Measurements from ENCODE around the gene KISS1R.

DNA sequence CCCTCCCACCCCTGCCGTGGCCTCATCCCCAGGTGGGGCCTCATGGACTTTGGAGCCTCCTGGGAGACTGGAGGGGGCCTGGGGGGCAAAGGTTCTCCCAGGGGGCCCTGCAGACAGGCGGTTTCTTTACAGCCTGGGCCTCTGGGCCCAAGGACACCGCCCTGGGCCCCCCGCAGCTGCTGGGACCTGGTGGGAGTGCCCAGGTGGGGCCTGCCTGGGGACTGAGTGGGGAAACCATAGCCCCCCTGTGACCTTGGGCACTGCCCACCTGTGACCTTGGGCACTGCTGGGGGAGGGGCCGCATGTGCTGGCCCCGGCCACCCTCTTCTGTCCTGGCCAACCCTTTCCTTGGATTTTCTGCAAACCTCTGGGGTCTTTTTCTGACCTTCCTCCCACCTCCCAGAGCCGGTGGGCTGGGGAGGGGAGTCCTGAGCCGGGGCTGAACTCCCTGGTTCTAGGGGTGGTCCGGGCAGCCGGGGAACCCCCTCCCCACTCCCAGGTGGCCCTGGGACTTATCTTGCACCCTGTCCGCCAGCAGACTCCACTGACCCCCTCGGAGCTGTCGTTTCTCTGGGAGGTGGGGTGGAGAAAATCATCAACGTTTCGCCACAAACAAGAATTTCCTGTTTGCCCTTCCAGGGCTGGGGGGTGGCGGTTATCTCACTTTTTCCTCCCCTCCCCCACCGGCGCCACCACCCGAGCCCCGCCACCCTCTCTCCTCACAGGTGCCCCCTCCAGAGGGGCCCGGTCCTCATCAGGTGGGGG is 35.7 kb downstream of the KISS1R start:
- TF ChIP-seq POLR2A (IDR thresholded peaks at IDR 0.05; ENCODE audit: low read length) (no peak), RNF2 (IDR thresholded peaks at IDR 0.05; ENCODE audit: borderline replicate concordance, low read depth) (no peak), EP300 (IDR thresholded peaks at IDR 0.05) (no peak), PHF8 (IDR thresholded peaks at IDR 0.05; ENCODE audit: borderline replicate concordance, low read depth) (no peak), RAD21 (conservative IDR thresholded peaks at IDR 0.05 in 1 of 2, IDR thresholded peaks at IDR 0.05 in 1 of 2) (no peak), CEBPB (IDR thresholded peaks at IDR 0.05) (no peak), MAZ (IDR thresholded peaks at IDR 0.05; ENCODE audit: borderline replicate concordance, low read depth, low read length) (no peak), TP53 (CRISPR knock-in tag; IDR thresholded peaks at IDR 0.05) (no peak), RCOR1 (IDR thresholded peaks at IDR 0.05; ENCODE audit: low read depth, low read length) (no peak)
- TF ChIP-seq, protein P1, sequence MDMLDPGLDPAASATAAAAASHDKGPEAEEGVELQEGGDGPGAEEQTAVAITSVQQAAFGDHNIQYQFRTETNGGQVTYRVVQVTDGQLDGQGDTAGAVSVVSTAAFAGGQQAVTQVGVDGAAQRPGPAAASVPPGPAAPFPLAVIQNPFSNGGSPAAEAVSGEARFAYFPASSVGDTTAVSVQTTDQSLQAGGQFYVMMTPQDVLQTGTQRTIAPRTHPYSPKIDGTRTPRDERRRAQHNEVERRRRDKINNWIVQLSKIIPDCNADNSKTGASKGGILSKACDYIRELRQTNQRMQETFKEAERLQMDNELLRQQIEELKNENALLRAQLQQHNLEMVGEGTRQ (IDR thresholded peaks at IDR 0.05), result no peak
- TF ChIP-seq, protein P2, sequence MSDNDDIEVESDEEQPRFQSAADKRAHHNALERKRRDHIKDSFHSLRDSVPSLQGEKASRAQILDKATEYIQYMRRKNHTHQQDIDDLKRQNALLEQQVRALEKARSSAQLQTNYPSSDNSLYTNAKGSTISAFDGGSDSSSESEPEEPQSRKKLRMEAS (IDR thresholded peaks at IDR 0.05), result no peak
- TF ChIP-seq, protein P3, sequence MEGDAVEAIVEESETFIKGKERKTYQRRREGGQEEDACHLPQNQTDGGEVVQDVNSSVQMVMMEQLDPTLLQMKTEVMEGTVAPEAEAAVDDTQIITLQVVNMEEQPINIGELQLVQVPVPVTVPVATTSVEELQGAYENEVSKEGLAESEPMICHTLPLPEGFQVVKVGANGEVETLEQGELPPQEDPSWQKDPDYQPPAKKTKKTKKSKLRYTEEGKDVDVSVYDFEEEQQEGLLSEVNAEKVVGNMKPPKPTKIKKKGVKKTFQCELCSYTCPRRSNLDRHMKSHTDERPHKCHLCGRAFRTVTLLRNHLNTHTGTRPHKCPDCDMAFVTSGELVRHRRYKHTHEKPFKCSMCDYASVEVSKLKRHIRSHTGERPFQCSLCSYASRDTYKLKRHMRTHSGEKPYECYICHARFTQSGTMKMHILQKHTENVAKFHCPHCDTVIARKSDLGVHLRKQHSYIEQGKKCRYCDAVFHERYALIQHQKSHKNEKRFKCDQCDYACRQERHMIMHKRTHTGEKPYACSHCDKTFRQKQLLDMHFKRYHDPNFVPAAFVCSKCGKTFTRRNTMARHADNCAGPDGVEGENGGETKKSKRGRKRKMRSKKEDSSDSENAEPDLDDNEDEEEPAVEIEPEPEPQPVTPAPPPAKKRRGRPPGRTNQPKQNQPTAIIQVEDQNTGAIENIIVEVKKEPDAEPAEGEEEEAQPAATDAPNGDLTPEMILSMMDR (IDR thresholded peaks at IDR 0.05), result no peak
